Epithelial cell of esophagus (primary cell): ENCODE results near the gene KSR2.
"Not testable (repeated sequence)": the region's sequence is repeated elsewhere in the genome, so short reads cannot be mapped to it uniquely, and the experiment has no call there.

Source experiments
- DNase-seq: peaks from one replicate; pipeline ENCODE4 v3.0.0; 2010; ENCODE audit warnings: low read depth
- H3K4me3 ChIP-seq: 2 replicates; pipeline ENCODE4 v1.5.1; 2011; ENCODE audit warnings: mild to moderate bottlenecking, low read length, control low read depth
- TF ChIP-seq, protein P1 (sequence below): IDR thresholded peaks from 2 replicates; pipeline ENCODE4 v1.5.1; 2011; ENCODE audit warnings: low read depth, mild to moderate bottlenecking, low read length, control low read depth, inconsistent platforms; ENCODE audit not compliant: insufficient read depth; ENCODE audit errors: missing control alignments

The KSR2 gene

DNA sequence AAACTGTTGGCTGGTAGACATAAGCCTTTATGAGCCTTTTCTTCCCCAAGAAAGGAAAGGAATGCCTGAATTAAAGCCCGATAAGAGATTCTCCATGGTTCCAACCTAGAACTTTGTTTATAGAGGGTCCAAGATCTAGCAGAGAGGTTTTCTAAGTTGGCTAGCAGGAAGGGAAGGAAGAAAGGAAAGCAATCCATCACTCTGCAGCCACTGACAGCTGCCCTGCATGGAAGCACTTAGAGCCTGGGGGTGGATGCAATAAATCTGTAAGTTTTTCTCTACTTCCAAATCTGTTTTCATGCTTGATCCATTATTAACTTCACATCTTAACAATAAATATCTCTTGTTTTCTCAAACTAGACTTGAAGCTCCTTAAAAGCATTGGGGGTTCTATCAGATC, 224.4 kb downstream of the KSR2 start:
- H3K4me3 ChIP-seq = no peak overlapping the region
- TF ChIP-seq, protein P1, sequence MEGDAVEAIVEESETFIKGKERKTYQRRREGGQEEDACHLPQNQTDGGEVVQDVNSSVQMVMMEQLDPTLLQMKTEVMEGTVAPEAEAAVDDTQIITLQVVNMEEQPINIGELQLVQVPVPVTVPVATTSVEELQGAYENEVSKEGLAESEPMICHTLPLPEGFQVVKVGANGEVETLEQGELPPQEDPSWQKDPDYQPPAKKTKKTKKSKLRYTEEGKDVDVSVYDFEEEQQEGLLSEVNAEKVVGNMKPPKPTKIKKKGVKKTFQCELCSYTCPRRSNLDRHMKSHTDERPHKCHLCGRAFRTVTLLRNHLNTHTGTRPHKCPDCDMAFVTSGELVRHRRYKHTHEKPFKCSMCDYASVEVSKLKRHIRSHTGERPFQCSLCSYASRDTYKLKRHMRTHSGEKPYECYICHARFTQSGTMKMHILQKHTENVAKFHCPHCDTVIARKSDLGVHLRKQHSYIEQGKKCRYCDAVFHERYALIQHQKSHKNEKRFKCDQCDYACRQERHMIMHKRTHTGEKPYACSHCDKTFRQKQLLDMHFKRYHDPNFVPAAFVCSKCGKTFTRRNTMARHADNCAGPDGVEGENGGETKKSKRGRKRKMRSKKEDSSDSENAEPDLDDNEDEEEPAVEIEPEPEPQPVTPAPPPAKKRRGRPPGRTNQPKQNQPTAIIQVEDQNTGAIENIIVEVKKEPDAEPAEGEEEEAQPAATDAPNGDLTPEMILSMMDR = no peak
- no peak for DNase-seq

DNA sequence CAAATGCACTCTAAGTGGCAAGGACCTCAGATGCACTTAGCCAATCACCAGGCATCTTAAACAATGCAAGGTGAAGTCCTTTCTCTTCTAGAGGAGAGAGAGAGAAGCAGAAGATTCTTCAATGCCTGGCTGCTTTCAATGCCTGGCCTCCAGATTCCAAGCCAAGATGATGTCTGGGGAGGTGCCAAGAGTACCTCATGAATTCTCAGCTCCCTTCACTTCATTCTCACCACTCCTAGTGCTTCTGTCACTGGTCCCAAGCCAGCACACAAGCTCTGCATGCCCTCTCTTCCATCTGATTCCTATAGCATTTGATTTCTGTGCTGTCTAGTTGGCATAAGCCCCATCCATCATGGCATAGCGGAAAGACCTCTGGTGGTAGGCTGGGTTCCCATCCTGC, 225.0 kb downstream of the KSR2 start:
- no peak overlapping the region for H3K4me3 ChIP-seq
- no peak for DNase-seq
- TF ChIP-seq, protein P1 = no peak

DNA sequence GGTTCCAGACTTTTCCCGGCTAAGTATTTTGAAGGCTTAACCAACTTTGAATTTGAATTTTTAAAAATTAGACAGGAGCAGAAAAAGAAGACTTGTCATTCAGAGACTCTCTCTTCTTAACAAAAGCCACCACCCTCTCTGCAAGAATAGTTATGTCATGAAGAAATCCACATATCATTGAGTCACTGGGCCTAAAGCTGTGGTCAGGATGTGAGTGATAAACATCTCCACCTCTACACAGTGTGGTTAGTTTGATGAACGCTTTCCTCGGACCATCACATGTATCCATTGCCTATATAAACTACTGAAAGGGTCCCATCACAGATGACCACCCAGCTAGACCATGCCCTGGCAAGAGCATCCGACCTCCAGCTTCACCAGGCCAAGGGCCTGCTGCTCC, 226.1 kb downstream of the KSR2 start:
- DNase-seq = no peak
- no peak overlapping the region for H3K4me3 ChIP-seq
- TF ChIP-seq, protein P1 = no peak

DNA sequence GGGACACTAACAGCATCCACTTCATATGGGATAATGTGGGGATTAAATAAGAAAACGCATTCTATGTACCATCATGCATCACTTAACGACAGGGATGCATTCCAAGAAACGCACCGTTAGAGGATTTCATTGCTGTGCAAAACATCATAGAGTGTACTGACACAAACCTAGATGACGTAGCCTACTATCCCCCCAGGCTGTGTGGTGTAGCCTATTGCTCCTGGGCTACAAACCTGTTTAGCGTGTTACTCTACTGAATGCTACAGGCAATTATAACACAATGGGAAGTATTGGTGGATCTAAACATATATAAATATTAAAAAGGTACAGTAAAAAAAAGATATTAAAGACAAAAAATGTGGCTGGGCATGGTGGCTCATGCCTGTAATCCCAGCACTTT, 230.6 kb downstream of the KSR2 start:
- no peak for DNase-seq
- H3K4me3 ChIP-seq = no peak overlapping the region
- TF ChIP-seq, protein P1 = no peak

DNA sequence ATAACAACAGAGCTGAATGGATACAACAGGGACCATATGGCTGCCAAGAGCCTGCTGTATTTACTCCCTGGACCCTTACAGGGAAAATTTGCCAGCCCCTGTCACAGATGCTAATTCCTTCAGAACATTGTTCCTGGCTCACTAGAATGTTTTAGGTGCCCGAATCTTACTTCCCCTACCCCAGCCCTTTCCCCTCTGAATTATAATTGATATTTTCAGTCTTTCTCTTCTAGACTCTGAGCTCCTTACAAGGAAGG, 235.3 kb downstream of the KSR2 start:
- no peak overlapping the region for H3K4me3 ChIP-seq
- TF ChIP-seq, protein P1 = no peak
- no peak for DNase-seq

DNA sequence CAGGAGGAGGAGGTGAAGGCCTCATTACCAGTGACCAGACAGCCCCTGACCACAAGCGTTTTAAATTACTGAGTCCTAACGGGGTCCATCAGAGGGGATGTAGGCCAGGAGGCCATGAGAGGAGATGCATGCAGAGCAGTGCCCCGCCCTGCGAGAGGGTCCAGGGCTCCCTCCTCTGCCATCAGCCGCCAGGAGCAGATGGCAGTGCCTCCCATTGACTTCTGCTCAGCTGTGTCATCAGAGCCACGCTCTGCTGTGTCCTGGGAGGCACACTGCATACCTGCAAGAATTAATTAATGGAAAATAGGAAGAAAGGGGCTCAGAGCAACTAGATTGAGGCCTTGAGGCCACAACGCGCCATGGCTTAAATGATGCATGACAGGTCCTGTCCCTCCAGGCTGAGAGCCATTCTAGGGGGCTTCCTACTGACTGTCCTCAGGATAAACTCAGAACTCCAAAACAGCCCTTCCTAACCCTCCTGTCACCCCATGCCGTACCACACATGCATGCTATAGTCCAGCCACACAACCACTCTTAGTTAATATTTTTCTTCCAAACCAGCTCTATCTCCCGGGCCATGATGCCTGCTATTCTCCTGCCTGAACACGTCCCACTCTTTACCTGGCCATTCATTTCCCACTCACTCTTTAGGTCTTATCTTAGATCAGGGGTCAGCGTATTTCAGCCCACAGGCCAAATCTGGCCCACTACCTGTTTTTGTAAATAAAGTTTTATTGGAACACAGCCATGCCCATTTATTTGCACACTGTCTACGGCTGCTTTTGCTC, 235.8 kb downstream of the KSR2 start:
- TF ChIP-seq, protein P1 = no peak
- no peak overlapping the region for H3K4me3 ChIP-seq
- no peak for DNase-seq

DNA sequence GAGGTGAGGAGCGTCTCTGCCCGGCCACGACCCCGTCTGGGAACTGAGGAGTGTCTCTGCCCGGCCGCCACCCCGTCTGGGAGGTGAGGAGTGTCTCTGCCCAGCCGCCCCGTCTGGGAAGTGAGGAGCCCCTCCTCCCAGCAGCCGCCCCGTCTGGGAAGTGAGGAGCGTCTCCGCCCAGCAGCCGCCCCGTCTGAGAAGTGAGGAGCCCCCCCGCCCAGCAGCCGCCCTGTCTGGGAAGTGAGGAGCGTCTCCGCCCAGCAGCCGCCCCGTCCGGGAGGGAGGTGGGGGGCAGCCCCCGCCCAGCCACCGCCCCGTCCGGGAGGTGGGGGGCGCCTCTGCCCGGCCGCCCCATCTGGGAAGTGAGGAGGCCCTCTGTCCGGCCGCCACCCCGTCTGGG, 237.7 kb downstream of the KSR2 start:
- not testable (repeated sequence) for DNase-seq, H3K4me3 ChIP-seq

DNA sequence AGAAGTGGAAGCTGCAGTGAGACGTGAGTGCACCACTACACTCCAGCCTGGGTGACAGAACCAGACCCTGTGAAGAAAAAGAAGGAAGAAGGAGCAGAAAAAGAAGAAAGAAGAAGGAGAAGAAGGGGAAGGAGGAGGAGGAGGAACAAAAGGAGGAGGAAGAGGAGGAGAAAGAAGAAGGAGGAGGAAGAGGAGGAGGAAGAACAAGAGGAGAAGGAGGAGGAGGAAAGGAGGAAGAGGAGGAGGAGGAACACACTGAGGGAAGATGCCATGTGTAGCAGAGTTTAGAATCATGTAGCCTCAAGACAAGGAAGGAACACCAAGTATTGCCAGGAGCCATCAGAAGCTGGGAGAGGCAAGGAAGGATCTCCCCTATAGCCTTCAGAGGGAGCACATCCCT, 241.5 kb downstream of the KSR2 start:
- no peak overlapping the region for H3K4me3 ChIP-seq
- no peak for DNase-seq
- TF ChIP-seq, protein P1 = no peak
